ENCODE results near the gene CEMIP2.
"Not testable (repeated sequence)": the region's sequence is repeated elsewhere in the genome, so short reads cannot be mapped to it uniquely, and the experiment has no call there.

Gene CEMIP2, protein sequence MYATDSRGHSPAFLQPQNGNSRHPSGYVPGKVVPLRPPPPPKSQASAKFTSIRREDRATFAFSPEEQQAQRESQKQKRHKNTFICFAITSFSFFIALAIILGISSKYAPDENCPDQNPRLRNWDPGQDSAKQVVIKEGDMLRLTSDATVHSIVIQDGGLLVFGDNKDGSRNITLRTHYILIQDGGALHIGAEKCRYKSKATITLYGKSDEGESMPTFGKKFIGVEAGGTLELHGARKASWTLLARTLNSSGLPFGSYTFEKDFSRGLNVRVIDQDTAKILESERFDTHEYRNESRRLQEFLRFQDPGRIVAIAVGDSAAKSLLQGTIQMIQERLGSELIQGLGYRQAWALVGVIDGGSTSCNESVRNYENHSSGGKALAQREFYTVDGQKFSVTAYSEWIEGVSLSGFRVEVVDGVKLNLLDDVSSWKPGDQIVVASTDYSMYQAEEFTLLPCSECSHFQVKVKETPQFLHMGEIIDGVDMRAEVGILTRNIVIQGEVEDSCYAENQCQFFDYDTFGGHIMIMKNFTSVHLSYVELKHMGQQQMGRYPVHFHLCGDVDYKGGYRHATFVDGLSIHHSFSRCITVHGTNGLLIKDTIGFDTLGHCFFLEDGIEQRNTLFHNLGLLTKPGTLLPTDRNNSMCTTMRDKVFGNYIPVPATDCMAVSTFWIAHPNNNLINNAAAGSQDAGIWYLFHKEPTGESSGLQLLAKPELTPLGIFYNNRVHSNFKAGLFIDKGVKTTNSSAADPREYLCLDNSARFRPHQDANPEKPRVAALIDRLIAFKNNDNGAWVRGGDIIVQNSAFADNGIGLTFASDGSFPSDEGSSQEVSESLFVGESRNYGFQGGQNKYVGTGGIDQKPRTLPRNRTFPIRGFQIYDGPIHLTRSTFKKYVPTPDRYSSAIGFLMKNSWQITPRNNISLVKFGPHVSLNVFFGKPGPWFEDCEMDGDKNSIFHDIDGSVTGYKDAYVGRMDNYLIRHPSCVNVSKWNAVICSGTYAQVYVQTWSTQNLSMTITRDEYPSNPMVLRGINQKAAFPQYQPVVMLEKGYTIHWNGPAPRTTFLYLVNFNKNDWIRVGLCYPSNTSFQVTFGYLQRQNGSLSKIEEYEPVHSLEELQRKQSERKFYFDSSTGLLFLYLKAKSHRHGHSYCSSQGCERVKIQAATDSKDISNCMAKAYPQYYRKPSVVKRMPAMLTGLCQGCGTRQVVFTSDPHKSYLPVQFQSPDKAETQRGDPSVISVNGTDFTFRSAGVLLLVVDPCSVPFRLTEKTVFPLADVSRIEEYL (N-terminal part only)

DNA sequence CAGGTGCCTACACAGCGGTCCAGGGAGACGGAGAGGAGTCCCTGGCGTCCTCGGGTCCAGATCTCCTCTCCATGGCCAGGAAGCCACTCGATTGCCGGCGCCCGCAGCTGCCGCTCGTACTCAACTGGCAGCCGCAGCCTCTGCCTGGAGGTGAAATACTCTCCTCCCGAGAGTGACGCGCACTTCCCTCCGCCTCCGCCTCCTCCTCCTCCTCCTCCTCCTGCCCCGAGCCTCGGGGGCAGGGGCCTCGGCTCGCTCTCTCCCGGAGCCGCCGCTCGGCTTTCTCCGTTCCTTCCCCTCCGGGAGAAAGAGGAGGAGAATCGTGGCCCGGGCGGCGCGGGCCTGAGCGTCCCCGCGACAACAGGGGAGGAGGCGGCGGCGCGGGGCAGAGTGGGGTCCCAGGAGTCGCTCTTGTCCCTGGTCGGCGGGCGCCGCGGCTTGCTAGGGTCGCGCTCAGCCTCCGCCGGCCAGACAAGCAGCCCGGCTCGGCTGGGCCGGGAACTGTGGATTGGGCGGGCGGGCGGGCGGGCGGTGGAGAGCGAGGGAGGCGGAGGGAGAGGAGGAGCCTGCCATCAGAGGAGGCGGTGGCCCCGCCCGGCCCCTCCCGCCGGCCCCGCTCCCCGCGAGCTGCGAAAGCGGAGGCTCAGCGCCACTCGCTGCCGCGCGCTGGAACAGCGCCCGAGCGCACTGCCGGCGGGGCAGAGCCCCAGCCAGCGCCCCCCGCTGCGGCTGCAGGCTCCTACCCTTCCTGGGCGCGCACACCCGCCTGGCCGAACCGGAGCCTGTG is at the start of gene CEMIP2:
TSS of gene CEMIP2 (minus strand) at position 126 of the 787 bp plus-strand sequence. CDS start 18,140 bp downstream, outside the sequence.
- peak; percentile 54 for DNase-seq

DNA sequence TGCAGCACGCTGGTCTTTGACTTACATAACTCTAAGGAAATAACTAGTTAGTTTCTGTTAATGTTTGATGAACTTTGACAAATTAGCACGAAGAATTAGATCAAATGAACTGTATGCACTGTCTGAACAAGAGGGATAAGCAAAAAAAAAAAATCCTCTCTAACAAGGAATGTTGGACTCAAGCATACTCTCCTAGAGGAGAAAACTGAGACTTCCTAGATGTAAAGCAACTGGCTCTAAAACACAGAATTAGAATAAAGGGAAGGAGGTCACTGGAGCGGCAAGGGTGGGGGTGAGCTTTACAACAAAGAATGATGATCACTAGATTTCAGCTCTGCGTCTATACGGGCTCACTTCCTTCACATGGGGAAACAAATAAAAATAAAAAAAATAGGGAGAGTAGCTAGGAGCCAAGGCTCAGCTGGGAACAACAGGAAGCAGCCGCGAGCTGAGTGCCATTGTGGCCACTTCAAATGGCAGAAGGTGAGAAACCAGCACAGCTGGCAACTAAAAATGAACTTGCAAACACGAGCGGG is 48.7 kb upstream of the CEMIP2 start:
- DNase-seq: no peak

DNA sequence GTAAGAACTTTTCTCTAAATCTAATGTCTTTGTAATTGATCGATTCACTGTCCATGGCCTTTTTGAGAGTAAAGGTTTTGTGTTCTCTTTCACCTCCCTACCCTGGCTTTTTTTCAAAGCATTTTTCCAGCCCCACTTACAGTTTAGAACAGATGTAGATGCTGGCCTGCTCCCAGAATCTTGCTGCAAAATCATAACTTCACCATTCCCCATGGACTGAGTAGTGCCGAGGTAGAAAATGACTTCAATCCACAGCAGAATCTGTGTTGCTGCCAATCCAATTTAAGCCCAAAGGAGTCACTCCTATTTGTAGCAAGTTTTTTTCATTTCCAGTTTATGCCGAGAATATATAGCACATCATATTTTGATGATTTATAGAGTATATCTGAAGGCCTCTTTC is 46.5 kb upstream of the CEMIP2 start:
- DNase-seq: no peak

DNA sequence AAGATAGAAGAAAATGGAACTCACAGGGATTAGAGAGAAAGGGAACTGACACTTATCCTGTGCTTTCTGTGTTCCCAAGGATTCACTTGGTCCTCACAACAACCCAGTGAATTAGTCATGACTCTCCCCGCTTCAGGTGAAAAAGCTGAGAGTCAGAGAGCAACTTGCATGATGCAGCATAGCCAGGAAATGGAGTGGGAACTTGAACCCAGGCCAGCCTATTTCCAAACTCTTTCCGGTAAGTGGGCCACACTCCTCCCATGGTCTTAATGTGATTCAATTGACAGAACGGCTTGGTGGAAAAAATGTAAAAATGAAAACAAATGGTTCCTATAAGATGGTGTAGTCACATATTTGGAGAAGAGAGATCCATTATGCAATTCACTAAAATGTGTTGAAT is 45.9 kb upstream of the CEMIP2 start:
- DNase-seq: no peak

DNA sequence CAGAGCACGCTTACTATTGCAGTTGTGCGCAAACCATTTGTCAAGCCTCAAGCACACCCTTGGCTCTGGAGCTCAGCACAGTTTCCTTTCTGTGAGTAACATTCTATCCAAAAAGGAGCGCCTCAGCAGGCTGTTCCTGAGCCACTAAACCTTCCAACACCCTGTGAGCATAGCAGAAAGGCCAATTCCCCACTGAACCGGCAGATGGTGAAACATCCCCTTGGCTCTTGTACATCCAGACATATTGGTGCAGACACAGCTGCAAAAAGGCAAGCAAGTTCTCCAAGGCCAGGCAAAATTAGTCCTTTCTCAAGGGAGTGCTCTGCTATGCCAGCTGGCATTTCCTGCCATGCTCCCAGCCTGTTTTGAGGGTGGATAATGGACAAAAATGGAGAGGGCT is 44.1 kb upstream of the CEMIP2 start:
- no peak for DNase-seq

DNA sequence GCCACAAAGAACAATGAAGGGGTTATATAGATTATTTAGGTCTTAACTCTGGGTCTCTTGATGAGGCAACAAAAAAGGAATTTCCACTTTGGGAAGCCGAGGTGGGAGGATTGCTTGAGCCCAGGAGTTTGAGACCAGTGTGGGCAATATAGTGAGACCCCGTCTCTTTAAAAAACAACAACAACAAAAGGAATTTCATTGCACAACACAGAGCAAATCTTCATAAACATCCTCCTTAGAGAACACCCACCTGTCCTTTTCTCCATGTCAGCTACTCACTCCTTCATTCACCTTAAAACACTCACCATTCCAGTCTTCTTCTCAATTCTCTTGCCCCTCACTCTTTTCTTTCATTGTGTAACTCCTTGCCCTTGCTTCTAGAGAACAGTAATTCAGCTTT is 39.8 kb upstream of the CEMIP2 start:
- DNase-seq: no peak

DNA sequence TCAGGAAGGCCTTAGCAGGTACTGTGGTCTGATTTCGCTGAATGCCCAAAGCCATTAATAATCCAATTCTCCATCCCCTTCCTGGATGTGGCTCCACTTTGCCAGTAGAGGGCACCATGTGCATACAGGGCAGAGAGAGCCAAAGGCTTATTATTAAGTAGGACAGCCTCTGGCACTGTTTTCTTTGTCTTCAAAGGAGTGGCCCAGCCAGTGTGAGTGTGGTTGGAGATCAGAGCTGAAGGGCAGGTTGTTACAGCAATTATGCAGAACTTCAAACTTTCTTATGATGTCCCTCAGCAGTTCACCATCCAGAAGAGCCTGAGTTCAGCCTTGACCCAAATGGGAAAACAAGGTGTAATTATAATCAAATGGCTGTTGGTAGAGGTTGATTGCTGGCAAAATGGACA is 38.6 kb upstream of the CEMIP2 start:
- DNase-seq: peak; percentile 32

DNA sequence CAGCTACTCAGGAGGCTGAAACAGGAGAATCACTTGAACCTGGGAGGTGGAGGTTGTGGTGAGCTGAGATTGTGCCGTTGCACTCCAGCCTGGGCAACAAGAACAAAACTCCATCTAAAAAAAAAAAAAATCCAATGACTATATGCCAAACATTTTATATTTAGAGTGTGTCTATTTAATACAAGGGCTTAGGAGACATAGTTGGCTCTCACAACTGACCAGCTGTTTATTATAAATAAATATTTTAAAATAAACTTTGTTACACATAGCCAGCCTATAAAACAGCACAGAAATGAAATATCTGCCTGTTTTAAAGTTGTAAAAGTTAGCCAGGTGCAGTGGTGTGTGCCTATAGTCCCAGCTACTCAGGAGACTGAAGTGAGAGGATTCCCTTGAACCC is 36.8 kb upstream of the CEMIP2 start:
- not testable (repeated sequence) for DNase-seq

DNA sequence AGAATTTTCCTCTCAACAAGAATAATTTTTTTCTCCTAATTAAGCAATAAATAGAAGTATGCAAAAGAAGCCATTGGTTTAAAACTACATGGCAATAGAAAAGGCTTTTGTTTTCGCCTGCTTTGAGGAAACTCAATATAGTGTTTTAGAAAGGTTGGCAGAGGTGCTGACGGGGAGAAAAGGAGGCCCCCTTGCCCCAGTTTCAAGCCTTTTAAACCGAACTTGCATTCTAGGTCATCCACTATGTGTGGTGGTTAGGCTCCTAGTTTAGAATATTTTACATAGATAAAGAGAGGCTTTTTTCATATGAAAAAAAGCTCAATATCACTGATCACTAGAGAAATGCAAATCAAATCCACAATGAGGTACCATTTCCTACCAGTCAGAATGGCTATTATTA is 33.5 kb upstream of the CEMIP2 start:
- DNase-seq: no peak

DNA sequence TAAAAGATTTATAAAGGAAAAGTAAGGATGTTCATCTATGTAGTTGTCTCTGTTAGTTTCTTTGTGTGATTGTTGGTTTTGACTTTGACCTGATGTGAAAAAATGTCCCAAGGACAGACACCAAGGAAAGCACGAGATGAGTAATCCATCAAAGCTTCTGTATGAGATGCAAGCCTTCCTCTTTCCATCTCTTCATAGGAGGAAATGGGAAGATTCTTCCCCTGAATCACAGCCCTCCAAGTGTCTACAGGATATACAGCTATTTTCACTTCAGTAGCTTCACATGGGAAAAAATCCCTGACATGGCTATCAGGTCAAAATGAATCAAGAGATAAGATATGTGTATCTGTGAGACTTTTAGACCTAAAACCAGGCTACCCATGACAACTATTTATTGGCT is 29.0 kb upstream of the CEMIP2 start:
- DNase-seq: no peak

DNA sequence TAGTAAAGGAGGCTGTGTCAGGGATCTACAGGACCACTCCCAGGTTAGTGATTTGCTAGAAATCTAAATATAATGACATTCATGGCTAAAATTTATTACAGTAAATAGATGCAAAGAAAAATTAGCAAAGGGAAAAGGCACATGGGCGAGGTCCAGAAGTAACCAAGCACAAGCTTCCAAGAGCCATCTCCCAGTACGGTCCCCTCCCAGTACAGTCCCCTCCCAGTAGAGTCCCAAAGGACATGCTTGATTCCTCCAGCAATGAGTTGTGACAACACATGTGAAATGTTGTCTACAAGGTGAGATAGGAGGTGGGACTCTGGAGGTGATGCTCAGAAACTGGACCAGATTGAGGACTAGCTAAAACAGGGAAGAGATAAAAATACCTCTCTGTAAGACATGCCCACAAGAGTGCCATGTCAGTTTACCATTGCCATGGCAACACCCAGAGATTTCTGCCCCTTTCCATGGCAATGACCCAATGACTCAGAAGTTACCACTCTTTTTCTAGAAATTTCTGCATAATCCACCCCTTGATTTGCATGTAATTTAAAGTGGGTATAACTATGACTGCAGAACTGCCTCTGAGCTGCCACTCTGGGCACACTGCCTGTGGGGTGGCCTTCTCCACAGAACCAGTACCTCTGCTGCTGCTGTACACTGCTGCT is 27.9 kb upstream of the CEMIP2 start:
- no peak for DNase-seq

DNA sequence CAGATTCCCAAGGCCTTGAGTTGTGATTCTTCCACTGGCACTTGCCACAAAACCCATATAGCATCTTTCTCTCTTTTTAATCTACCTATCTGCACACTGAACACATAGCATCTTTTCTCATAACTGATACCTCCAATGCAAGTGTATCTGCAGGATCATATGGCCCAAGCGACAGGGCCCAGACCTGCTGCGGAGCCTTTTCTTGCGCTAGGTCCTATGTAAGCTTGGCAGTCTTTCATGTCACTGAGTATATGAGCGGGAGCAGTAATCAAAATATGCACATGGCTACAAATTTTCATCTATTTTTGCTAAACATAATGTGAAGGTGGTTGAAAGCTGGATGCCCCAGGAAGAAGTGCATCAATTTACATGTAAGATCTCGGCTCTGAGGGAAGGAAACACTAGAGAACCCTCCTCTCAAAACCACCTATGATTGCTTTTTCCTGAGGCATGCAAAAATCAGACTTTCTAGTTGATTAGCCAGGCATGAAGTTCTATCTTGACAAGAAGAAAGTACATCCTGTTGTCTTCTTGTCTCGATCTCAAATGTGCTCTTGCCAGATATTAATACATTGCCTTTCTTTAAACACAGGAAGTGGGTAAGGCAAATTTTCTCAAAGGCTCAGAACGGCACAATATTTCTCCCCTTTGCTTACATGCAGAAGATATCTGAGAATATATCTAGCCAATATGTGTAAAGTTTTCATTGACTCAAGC is 26.9 kb upstream of the CEMIP2 start:
- DNase-seq: no peak

DNA sequence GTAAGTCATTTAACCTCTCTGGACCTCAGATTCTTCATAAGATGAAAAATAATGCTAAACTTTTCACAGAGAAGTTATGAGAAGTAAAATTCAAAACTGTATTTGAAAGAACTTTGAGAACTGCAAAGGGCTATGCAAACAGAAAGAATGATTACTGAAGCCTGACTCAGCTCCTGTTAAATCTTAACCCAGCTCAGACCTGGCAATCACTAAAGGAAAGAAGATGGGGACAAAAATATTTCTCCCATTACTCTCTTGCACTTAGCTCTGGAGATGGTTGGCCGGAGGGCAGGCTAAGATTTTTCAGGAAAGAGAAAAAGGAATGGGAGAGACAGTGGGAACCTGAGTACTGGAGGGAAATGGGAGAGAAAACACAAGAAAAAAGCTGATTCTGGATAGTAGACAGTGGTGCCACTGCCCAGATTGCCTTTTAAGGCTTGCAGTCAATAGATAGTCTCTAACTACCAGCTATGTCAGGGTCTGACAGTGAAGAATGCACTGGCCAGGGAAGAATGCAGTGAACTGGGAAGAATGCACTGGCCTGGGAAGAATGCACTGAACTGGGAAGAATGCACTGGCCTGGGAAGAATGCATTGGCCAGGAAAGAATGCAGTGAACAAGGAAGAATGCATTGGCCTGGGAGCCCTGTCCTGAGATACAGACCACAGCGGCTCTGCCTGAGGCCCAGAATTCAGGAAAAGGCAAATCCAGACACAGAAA is 25.2 kb upstream of the CEMIP2 start:
- no peak for DNase-seq

DNA sequence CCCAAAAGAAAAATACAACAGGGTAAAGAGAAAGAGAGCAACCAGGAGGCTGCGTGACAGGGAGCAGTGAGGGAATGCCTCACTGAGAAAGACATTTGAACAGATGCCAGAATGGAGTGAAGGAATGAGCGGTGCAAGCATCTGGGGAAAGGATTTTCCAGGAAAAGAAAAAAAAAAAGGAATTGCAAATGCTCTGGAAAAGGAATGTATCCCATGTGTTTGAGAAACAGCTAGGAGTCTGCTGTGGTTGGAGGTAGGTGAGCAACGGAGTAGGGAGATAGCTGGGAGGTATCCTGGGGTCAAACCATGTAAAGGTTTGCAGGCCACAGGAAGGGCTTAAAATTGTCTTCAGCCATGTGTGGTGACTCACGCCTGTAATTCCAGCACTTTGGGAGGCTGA is 23.6 kb upstream of the CEMIP2 start:
- DNase-seq: no peak

DNA sequence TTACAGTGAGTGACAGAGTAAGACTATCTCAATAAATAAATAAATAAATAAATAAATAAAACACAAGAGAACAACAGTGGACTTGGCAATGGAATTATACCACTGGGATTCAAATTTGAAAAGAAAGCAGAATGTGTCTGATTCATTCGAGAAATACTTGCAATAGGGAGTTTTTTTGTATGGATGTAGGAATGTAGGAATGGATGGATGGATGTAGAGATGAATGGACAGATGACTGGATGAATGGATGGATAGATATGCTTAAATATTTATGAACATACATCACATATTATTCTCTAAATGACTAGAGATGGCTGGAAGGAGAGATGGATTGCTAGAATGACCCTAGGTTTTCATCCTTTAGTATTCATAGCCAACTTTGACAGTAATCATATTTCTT is 22.0 kb upstream of the CEMIP2 start:
- no peak for DNase-seq

DNA sequence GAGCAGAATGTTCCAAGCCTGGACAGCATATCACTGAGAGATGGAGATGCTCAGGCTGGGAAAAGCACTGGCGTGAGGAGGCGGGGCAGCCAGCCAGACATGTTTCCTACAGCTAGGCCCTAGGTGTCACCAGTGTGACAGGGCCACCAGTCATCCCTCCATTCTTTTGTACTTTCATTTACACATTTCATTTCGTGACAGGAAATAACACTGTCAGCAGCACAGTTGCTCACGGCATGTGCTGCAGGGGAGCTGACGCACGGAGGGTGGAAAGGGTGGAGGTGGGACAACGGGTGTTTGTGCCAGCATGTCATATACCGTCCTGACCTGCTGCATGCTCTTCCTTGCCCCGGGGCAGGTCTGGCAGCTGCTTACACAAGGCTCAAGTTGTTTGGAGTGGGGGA is 14.8 kb upstream of the CEMIP2 start:
- DNase-seq: no peak

DNA sequence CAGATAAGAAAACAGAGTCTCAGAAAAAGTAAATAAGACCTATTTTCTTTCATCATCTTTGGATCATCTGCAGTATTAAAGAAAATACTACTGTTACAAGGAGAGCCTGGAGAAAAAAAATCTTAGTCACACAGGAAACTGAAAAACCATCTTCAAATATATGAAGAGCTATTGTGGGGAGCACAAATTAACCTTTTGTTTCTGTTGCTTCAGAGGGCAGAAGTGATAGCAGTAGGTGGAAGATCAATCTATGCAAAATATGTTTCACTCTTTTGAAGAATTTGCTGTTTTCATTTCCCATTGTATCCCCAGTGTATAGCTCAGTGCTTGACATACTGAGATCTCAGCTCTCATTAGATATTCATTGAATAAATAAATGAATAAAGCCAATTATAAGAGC is 13.1 kb upstream of the CEMIP2 start:
- DNase-seq: no peak

DNA sequence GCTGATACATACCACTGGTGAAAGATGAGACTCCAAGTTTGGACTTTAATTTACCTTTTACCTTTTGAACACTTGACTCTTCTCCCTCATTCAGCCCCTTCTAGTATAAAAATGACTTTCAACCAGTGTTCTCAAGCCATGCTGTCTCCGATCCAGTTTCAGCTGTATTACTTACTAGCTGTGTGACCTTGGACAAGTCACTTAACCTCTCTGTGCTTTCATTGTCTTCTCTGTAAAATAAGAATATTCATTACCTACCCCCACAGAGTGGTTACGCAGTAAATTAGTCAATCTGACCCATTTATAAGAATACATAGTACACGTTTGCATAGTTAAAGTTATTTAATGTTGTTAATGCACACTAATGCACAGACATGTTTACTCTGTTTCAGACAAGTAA is 12.6 kb upstream of the CEMIP2 start:
- no peak for DNase-seq

DNA sequence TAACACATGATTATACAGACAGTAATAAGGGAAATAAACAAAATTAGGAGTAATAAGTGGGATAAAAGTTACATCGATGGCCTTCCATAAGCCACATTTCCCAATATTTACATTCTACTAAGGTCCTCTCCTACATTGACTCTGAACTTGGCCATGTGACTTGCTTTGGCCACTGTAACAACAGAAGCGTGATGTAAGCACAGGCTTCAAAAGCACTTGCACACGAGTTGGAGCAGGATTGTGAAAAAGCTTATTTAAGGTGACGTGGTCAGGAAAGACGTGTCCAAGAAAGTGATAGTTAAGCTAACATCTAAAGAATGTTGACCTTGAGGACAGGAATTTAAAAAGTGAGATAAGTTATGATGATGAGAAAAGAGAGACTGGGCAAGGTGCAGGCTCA is 9.8 kb upstream of the CEMIP2 start:
- no peak for DNase-seq

DNA sequence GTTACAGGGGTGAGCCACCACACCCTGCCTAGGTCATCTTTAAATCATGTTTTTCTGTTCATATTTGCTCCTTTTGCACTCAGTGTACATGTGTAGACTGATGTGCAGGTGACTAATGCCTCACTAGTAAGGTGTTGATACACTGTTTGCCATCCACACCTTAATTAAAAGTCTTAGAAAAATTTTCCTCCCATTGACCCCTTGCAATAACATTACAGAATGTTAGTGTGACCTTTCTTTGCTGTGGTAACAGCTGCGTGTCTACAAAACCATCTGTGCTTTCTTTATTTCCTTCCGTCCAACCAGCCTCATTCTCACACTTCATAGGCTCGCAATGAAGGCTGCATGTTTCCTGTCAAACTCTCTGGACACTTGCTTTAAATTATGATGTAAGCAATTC is 6.6 kb upstream of the CEMIP2 start:
- DNase-seq: no peak

Data from NCI-H1436 treated with DMSO at 0.1 percent for 48 hours (cell line).